ENCODE measurements around the gene ZNF789.

GRCh38 chr7:99446096-99446495 lies 26.6 kb upstream of the ZNF789 start:
- TF ChIP-seq, protein P1, sequence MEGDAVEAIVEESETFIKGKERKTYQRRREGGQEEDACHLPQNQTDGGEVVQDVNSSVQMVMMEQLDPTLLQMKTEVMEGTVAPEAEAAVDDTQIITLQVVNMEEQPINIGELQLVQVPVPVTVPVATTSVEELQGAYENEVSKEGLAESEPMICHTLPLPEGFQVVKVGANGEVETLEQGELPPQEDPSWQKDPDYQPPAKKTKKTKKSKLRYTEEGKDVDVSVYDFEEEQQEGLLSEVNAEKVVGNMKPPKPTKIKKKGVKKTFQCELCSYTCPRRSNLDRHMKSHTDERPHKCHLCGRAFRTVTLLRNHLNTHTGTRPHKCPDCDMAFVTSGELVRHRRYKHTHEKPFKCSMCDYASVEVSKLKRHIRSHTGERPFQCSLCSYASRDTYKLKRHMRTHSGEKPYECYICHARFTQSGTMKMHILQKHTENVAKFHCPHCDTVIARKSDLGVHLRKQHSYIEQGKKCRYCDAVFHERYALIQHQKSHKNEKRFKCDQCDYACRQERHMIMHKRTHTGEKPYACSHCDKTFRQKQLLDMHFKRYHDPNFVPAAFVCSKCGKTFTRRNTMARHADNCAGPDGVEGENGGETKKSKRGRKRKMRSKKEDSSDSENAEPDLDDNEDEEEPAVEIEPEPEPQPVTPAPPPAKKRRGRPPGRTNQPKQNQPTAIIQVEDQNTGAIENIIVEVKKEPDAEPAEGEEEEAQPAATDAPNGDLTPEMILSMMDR (IDR thresholded peaks at IDR 0.05), result no peak
- no peak for TF ChIP-seq POLR2A (IDR thresholded peaks at IDR 0.05)

Measured in testis (tissue), 2 donors.